ENCODE measurements around the gene SEMA3D.

- TF ChIP-seq POLR2AphosphoS5 (IDR thresholded peaks at IDR 0.05): peak; percentile 43 to 84 (median 74)
- TF ChIP-seq CTCF (IDR thresholded peaks at IDR 0.05): no peak
Observed at GRCh38 chr7:85091565-85091928, 95.3 kb downstream of the SEMA3D start.

Measured in sigmoid colon (tissue), 4 donors.